Measurements from ENCODE around the gene RIT1.

The RIT1 gene, protein sequence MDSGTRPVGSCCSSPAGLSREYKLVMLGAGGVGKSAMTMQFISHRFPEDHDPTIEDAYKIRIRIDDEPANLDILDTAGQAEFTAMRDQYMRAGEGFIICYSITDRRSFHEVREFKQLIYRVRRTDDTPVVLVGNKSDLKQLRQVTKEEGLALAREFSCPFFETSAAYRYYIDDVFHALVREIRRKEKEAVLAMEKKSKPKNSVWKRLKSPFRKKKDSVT

DNA sequence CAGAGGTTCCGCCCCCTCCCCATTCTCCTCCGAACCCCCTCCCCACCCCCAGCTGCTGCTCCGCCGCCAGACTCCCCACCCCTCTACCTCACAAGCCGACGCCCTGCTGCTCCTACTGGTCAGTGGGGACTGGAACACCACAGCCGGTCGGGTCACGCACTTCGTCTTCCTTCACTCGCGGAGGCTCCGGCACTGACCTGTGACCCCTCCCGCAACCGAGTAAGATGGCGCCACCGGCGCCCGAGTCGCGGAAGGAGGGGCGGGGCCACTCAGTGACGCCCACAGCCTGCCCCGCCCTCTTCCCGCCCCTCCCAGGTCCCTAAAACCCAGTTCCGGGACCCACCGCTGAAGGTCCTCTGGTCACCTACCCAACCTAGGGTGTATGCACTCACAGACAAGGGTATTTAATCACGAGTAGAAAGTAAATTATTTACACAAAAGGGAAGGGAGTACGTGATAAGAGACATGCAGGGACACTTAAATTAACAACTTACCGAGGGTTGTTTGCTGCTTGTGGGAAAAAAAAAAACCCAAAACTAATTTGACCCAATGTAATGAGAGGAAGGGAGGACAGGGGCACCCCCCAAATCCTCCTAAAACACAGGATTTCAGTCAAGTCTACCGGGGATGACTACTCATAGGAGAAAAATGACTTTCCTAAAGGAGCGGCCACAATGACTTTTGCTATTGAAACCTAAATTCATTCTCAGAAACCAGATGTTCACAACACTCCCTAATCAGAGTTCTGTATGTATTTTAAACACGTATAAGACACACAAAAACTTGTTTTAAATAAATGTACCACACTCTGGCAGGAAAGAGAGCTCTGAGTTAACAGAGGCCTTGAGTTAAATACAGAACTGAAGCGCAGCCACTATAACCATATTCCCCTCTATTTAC lies at the start of gene RIT1:
RIT1 (minus strand) TSS at position 194 of the 900 bp plus-strand sequence. CDS start 588 bp downstream, outside the sequence.
- DNase-seq (ENCODE audit: low read depth), result no peak

DNA sequence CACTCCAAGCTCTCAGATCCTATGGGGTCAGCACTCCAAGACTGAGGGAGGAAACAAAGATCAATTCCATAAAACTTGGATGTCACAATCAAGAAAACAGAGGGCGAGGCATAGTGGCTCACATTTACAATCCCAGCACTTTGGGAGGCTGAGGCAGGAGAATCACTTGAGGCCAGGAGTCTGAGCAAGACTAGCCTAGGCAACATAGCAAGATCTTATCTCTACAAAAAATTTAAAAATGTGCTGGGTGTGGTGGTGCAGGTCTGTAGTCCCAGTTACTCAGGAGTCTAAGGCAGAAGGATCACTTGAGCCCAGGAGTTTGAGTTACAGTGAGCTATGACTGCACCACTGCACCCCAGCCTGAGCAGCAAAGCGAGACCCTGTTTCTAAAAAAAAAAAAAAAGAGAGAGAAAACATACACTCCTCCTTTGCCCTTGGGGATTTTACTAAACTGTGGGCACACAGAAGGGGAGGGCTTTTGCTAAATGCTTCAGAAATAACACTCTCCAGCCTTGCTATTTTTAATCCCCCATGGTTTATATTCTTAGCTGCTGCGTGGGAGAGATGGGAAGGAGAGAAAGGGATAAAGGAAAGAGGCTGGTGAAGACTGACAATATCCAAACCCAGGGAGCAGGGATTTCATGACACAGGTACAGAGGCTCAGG lies 49.1 kb upstream of the RIT1 start:
- no peak for DNase-seq (ENCODE audit: low read depth)

DNA sequence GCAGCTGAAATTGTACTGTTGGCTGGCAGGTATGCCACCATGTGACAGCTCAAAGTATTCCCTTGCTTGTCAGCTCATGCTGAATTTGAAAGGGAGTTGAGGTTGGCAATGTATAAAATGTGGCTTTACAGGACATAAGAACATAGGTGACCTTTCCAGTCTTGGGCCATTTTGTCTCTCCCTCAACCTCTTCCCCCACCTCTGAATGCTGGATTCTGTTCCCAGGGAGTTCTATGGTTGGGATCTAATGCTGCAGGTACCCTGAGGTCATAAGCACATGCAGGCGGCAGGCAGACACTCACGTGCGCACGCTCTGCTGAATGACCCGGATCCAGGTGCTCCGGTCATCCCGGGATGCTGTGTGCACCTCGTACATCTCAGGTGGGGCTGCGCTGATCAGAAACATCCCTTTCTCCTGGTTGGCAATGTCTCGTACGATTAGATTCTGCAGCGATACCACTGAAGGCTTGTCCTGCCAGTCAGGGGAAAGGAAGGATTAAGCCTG lies 46.3 kb upstream of the RIT1 start:
- DNase-seq (ENCODE audit: low read depth), result no peak

DNA sequence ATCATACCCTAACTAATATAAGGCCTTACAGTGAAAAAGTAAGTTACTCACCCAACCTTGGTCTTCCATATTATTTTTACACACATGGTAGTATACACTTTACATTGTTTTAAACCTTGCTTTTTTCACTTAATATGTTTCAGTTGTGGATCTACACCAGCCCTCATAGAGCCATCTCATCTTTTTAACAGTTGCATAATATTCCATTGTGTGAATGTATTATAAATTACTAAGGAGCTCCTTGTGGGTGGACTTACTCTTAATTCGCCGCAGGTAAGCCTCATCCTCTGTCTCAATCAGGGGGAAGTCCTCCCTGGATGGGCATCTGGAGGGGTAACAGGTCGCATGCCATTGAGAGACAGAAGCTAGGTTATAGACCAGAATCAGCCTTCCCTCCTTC lies 43.5 kb upstream of the RIT1 start:
- DNase-seq (ENCODE audit: low read depth), result no peak

DNA sequence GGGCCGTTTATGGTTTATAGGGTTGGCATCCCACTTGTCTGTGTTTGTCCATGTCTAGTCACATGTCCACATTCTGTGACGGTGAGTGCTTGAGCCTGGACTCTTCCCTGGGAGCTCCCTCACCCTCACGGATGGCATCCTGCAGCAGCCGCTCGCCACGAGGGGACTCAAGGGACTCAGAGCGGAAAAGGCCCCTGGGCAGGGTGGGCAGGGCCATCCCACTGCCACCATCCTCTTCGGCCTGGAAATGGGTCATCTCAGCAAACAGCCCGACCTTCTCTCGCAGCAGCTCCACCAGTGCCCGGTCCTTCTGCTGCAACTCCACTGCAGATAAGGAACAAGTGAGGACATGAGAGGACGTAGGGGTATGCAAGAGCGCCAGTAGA lies 41.3 kb upstream of the RIT1 start:
- no peak for DNase-seq (ENCODE audit: low read depth)

DNA sequence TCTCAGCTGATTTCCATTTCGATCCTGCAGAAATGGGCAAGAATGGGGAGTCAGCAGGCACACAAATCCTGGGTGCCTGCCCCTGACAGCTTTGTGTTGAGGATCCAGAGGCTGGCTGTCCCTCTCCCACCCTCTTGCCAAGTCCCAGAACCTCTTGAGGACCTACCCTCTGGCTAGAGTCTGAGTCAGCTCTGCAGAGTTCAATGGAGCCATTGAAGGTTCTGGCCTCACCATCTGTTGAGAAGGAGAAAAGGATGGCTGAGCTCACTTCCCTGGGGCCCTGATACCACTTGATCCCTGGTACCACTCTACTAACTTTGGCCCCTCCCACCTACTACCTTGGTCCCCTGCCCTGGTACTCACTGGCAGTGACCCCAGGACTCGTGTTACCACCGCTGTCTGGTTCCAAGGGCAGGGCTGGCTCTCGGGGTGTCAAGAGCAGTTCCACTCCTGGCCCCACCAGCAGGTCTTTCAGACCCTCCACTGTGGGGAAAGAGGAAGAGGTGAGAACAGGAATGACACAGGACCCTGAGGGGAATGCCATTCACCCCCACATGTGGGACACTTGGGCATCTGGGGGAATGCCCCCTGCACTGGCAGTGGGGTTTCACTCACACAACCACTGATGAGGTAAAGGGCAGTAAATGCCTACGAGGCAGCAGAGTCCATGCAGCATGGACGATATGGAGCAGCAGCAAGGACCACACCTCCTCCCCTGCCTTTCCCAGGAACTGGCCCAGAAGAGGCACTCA lies 40.8 kb upstream of the RIT1 start:
- DNase-seq (ENCODE audit: low read depth), result no peak

DNA sequence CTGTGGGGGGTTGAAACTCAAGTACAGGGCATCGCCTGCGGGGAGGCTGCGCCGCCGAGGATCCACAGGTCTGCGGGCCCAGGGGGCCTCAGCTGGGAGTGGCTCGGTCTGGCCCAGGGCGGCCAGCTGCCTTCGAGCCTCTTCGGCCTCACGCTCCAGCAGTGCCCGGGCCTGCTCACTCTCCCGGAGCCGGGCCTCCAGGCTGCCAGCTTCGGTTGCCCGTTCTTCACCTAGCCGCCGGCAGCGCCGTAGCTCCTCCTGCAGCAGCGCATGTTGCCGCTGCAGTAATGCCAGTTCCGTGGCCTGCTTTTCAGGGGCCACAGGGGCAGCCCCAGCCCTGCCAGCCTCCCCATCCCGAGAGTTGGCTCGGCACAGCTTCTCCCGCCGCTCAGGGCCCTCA lies 39.7 kb upstream of the RIT1 start:
- DNase-seq (ENCODE audit: low read depth), result no peak

DNA sequence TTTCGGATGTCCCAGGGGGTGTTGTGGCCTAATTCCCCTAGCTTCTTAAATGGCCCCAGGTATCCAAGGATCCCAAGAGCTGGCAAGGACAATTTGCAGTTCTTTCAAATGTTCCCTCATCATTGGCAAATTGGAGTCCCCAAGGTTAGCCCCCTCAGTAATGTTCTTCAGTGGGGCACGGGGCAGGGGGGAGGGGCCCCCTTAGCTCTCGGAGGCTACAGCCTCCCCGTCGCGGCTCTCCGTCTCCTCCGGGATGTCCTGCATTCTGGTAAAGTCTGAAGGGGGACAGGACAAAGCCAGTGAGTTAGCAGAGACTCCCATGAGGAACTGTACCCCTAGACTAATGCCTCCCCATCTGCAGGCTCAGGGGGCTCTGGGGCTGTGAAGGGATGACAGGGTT lies 36.6 kb upstream of the RIT1 start:
- no peak for DNase-seq (ENCODE audit: low read depth)

DNA sequence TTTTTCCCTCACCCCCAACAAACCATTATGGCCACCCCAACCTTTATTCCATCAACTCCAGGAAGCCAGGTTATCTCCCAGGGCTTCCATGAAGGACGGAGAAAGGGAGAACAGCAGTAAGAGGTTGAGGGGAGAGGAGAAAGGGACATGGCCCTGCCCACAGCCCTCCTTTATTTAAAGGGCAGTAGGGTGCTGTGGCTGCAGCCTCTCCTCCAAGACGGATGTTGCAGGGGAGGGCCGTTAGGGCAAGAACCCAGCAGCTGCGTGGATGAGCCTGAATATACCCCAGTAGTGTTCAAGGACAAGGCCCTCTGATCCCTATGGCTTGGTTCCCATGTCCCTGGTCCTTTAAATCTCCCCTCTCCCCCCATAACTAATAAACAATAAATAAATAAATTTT lies 36.1 kb upstream of the RIT1 start:
- DNase-seq (ENCODE audit: low read depth), result no peak

DNA sequence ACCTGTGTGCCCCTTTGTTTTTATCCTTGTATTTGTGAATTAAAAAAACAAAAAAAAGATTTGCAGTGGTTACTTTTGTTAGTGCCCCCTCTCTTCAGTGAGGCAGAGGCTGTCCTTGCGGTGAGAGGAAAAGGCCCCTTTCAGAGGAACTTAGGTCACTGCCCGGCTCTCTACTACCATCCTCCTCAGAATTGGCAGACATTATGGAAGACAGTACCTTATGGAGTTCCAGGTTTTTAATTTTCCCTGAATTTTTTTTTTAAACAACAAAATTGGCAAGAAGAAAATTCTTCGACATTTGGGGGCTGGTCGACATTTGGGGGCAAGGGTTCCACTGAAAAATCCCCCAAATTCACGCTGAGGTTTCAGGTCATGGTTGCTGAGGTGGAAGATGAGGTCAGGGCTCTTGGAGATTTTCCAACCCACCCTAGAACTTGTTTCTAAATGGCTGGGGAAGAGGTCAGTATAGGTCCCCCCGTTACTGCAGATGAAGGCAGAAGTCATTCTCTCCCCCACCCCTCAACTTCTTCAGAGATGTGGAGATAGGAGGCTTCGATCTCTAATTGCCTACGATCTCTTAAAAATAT lies 35.6 kb upstream of the RIT1 start:
- DNase-seq (ENCODE audit: low read depth), result no peak

DNA sequence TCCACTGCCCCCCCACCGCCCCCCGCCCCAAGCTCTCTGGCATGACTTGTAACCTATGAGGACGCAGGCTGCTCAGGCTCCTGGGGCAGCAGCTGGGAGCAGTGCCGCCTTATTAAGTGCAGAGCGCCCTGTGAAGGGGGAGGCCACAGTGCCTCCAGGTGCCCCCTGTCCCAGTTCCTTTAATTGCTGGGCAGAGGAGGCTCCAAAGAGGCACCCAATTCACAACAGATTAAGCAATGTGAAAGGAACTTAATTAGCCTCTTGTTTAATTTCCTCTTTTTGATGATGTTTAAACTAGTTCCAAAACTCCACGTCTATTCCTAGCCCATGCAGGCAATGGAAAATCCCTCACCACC lies 33.3 kb upstream of the RIT1 start:
- no peak for DNase-seq (ENCODE audit: low read depth)

DNA sequence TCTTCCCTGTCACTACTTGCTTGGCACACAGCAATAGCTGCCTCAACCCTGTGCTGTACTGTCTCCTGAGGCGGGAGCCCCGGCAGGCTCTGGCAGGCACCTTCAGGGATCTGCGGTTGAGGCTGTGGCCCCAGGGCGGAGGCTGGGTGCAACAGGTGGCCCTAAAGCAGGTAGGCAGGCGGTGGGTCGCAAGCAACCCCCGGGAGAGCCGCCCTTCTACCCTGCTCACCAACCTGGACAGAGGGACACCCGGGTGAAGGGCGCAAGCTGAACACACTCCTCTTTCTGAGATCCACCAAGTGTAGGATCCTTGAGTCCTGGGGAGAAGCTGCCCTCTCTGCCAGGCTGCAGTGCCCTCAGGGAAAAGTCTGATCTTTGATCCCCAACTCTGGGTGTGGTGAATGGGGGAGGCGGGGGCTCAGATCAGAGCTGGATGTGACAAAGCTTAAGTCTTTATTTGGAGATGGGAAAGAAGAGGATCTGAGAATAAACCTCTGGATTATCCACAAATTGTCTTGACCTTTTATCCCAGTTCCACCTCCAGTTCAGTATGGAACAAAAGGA lies 31.5 kb upstream of the RIT1 start:
- no peak for DNase-seq (ENCODE audit: low read depth)

DNA sequence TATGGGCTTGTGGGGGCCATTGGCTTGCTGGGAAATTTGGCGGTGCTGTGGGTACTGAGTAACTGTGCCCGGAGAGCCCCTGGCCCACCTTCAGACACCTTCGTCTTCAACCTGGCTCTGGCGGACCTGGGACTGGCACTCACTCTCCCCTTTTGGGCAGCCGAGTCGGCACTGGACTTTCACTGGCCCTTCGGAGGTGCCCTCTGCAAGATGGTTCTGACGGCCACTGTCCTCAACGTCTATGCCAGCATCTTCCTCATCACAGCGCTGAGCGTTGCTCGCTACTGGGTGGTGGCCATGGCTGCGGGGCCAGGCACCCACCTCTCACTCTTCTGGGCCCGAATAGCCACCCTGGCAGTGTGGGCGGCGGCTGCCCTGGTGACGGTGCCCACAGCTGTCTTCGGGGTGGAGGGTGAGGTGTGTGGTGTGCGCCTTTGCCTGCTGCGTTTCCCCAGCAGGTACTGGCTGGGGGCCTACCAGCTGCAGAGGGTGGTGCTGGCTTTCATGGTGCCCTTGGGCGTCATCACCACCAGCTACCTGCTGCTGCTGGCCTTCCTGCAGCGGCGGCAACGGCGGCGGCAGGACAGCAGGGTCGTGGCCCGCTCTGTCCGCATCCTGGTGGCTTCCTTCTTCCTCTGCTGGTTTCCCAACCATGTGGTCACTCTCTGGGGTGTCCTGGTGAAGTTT lies 30.8 kb upstream of the RIT1 start:
- no peak for DNase-seq (ENCODE audit: low read depth)

DNA sequence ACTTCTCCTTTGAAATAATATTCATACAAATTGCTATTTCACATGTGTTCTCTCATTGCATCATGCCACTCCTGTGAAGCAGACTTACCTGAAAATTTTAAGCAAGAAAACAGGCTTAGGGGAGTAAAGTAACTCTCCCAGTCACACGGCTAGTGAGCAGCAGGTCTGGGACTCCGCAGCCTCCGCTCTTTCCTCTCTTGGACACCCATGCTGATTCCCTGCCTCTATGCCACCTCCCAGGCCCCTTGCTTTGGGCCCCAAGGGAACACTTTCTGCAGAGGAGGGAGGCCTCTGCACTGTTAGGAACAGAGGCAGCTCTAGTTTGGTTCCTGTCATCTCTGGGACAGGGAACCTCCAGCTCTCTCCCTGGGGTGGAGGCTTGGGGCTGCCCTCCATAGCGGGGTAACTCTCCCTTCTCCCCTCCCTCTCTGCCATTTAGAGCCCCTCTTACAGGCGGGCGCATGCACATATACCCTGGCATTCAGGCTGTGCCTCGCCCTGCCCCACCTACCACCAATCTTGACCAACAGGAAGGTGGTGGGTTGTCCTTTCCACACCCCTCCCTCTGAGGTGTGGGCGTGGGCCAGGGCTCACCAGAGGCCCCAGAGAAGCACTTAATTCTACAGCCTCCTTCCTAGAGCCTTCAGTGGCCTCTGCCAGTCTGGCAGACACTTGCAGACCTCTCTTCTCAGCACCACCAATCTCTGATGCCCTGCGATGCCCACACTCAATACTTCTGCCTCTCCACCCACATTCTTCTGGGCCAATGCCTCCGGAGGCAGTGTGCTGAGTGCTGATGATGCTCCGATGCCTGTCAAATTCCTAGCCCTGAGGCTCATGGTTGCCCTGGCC lies 30.1 kb upstream of the RIT1 start, which contains the start of gene RXFP4:
RXFP4 (plus strand) TSS at position 646 of the 852 bp plus-strand sequence; CDS start at position 718, 72 bp downstream.
- no peak for DNase-seq (ENCODE audit: low read depth)

DNA sequence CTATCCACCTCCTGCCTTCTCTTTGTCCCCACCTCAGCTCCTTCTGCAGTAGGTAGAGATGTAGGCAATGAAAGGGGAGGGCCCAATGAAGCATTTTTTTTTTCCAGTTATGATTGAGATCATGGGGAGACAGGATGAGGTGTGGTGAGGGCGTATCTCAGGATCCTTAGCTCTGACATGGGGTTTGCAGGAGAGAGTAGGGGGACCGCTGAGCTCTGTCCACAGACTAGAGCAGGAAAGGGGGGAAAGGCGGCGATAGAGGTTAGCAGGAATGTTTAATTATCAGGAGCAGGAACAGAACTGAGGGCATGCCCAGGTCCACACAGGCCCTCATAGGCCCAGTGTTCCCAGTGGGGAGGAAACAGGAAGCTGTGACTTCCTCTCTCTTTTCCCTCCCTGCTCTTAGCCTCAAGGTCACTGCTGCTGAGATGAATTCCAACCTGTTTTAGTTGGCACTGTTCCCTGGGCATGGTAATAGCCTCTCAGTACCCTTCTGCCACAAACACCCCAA lies 29.4 kb upstream of the RIT1 start:
- DNase-seq (ENCODE audit: low read depth), result no peak

DNA sequence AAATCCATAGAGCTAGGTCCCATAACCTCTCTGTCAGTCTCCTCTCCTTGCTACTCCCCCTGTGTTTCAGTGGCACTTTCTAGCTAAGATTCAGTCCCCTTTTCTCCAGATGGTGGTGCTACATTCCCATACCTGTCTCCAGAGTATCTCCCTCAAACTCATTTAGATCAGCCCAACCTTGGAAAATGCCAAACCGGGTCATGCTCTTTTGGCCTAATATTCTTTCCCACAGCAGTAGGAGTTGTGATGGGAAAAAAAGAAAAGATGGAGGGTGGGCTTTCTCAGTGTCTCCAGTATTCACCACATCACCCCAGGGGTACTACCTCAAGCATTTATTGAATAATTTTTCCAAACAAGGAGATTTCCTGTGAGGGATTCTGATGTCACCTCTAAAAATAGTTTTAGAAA lies 27.1 kb upstream of the RIT1 start:
- DNase-seq (ENCODE audit: low read depth), result peak; percentile 47

DNA sequence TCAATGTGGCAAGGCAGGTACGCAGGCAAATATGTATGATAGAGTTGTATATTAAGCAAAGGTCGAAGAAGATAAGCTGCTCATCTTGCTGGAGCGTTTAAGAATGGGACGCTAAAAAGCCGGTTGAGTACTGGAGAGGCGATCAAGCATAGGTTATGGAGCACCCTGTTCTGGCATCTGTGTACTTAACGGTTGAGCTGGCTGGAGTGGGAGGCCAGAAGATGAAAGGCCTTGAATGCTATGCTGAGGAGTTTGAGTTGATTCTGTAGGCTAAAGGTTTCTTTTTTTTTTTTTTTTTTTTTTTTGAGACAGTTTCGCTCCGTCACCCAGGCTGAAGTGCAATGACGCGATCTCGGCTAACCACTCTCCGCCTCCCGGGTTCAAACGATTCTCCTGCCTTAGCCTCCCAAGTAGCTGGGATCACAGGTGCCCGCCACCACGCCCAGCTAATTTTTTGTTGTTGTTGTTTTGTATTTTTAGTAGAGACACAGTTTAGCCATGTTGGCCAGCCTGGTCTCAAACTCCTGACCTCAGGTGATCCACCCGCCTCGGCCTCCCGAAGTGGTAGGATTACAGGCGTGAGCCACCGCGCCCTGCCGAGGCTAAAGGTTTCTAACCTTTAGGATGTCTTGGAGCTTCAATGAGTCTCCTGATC lies 23.9 kb upstream of the RIT1 start:
- no peak for DNase-seq (ENCODE audit: low read depth)

DNA sequence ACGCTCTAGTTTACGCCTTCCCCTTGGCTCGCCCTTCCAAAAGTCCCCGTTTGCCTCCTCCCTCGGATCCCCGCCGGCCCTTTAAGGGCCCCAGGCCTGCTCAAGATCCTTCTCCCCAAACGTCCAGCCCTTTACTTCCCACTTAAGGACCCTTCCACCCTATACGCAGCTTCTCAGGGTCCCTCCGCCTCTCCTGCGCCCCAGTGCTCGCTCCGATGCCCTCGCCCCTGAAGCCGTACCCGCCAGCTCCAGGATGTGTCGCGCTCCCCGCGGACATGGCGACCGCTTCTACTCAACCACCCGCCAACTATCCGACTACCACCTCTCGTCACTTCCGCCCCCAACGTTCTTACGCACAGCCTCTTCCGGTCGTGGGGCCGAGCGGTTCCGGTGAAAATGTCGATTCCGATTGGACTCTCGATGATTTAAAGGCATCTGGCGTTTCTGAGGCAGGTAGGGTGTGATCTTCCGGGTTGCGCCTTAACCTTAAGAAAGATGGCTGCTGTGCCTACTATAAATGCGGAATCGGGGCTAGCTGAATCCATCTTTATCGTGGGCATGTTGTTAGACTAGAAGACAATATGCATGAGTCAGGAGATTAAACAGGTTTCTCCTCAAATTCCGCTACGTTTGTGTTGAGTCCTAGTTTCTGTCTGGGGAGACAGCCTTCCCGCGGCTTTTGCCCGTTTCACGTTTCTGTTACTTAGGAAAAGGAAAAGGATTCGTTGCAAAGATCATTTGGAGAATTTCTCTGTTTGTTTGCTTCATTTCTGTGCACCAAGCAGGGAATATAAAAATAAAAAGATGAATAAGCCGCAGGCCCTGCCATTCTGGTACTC lies 23.2 kb upstream of the RIT1 start, which contains the start of gene KHDC4:
KHDC4 (minus strand) TSS at position 317 of the 839 bp plus-strand sequence; CDS start at position 277, 40 bp downstream.
- peak; percentile 98 for DNase-seq (ENCODE audit: low read depth)

All from GM04504 (cell line).